HG03521 (cell line): ENCODE results near the gene KAZN.

Experiments
- ATAC-seq: cut with Tn5 transposase; IDR thresholded peaks from one replicate; pipeline ENCODE4 v1.9.1; 2021; ENCODE audit warnings: mild to moderate bottlenecking, moderate library complexity; ENCODE audit not compliant: unreplicated experiment

KAZN gene

GRCh38 chr1:14612256-14612655 is 13.8 kb downstream of the KAZN start:
- no peak for ATAC-seq

- ATAC-seq = no peak
These were observed 15.4 kb downstream of the KAZN start for GRCh38 chr1:14613926-14614325.

DNA sequence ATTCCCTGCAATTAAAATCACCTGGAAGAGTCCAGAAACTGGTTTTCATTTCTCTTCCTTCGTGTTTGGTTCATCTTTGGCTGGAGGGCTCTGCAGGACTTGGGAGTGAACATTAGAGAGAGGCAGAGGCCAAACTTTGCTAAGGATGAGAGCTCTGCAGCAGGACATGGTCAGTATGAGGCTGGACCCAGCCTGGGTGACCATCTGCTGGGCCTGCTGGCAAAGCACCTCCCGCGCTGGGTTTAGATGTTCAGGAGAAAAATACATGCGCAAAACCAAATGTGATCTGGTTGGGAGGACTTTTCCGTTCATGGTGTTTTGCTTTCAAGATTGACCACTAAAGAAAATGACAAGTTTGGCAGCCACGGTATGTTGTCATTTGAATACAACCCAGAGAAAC is 15.9 kb downstream of the KAZN start:
- no peak for ATAC-seq

GRCh38 chr1:14615549-14616218 is 17.2 kb downstream of the KAZN start:
- no peak for ATAC-seq

DNA sequence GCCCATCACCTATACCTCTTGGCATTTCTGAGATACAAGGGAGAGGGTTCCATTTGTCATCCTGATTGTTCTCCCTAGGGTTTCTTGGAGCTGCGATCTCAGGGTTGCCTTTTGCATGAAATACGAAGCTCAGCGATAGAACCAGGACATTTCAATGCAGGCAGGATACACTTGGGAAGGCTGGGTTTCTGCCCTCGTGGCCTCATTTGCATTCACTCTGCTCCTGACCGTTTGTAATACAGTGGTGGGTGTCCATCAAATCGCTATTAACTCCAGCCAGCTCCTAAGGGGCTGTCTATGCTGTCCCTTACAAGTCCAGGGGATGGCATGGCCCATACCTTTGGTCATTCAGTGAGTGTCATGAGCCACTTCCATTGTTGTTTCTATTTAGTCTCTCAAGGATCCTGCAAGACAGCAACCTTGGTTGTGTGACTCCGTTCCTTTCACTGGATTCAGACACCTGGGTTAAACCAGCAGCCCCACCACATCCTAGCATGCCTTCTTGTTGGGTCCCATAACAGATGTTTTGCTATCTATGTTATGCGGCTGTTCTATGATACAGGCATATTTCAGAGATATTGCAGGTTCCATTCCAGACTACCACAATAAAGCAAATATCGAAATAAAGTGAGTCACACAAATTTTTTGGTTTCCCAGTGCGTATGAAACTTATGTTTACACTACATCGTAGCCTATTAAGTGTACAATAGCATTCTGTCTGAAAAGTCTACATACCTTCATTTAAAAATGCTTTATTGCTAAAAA is 18.3 kb downstream of the KAZN start:
- no peak for ATAC-seq

- ATAC-seq = no peak
These were observed 19.3 kb downstream of the KAZN start for GRCh38 chr1:14617791-14618190.

GRCh38 chr1:14620941-14621340 is 22.5 kb downstream of the KAZN start:
- no peak for ATAC-seq

DNA sequence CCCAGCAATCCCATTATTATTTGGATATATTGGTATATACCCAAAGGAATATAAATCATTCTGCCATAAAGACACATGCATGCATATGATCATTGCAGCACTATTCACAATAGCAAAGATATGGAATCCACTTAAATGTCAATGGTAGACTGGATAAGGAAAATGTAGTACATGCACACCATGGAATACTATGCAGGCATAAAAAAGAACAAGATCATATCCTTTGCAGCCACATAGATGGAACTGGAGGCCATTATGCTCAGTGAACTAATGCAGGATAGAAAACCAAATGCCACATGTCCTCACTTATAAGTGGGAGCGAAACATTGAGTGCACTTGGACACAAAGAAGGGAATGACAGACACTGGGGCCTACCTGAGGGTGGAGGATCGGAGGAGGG is 24.6 kb downstream of the KAZN start:
- ATAC-seq = no peak

- ATAC-seq = no peak
These were observed 26.5 kb downstream of the KAZN start for GRCh38 chr1:14624941-14625340.

GRCh38 chr1:14625572-14625971 is 27.1 kb downstream of the KAZN start:
- no peak for ATAC-seq

GRCh38 chr1:14625996-14626395 is 27.5 kb downstream of the KAZN start:
- ATAC-seq = no peak

DNA sequence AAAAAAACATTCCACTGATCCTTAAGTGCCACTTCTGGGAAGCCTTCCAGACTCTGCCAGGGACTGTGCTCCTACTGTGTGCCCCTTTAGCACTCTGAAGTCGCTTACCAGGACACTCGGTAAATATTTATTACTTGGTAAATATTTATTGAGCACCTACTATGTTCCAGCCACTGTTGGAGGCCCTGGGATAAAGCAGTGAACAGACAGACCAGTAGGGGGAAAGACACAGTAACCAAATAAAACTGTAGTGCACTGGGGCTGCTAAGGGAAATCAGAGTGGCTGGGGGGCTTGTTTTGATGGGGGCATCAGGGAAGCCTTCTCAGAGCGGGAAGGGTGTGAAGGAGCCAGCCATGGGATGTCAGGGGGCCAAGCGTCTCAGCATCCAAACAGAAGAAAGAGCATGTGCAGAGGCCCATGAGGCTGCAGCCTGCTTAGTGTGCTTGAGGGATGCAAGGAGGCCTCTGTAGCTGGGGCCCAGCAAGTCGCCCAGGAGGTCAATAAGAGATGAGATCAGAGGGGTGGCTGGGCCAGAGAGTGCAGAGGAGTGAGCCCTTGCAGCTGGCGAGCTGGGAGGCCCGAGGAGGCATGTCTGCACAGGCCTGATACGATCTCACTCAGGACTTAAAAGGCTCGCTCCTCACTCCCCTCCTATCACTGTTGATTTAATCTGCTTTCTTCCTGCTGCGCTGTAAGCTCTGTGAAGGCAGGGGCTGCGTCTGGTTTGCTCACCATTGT is 28.6 kb downstream of the KAZN start:
- no peak for ATAC-seq

DNA sequence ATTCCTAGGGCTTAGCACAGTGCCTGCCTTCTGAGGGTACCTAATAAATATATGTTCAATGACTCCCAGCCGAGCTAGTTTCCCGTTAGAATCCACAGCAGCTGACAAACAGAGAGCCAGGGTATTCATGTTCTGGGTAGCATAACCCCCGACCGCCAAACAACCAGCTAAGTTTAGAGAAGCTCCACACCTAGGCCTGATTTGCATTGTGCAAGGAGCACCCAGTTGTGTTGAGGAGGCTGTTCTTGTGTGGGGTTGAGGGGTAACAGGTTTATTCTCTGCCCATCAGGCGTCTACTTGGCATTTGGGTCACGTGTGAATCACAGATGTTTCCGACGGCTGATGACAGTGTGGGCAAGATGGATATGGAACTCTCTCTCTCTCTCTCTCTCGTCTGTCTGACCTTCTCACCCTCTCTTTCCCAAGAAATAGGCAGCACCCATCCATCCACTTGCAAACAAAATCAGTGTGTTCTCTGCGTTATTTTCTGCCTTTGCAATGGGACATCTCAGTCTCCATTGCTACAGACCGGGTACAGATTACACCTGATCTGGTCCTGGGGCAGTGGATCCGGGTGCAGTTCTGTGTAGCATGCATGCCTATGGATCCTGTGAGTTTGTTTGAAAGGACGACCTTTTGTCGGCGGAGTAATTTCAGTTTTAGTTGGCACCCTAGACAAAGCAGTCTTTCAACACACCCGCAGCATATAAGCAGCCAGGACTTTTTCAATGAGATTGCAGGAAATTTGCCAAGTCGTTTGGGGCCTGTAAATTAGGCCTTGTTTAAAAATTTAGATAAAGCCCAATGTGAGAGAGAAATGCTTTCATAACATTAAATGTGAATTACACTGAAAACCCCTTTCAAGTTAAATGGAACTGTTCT is 29.4 kb downstream of the KAZN start:
- no peak for ATAC-seq

DNA sequence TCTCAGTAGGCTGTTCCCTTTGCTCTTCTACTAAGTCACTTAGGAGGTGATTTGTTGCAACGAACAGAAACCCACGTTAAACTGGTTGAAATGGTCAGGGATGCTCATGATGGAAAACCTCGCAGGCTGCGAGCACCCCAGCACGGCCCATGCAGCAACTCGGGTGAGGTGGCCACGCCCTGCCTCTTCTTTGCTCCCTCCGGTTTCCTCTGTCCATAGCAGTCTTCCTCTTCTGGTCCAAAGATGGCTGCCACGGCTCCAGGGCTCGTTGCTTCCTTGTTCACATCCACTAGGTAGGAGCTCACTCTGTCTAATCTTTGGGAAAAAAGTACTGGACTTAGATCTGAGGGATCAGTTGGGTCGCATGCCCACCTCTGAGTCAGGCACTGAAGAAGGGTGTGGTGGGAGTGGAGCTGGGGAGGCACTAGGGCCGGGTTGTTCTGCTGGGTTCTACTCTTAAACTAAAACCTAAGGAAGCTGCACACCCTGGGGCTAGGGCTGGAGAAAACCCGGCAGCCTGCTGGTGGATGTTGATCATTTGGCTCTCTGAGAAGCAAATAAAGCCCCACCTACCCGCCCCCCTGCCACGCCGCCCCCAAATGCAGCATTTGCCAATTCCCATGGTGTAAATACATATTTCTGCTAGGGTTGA is 31.0 kb downstream of the KAZN start:
- no peak for ATAC-seq

- ATAC-seq = no peak
These were observed 32.5 kb downstream of the KAZN start for GRCh38 chr1:14630986-14631385.

DNA sequence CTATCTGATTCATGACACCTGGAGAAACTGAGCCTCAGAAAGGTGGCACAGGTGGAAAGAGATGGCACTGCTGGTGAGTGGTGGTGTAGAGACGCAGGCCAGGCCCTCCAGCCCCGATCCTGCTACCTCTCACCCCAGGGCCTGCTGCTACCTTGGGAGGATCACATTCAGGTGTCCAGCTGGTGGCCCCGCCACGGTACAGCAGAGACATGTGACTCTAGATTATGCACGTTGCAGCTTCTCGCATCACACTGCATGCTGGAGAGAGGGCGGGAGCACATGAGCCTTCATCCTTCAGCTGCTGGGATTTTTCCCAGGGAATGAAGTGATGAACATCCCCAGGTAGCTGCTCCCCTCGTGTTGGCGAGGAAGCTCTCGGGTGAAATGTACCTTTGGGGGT is 32.9 kb downstream of the KAZN start:
- ATAC-seq = no peak

DNA sequence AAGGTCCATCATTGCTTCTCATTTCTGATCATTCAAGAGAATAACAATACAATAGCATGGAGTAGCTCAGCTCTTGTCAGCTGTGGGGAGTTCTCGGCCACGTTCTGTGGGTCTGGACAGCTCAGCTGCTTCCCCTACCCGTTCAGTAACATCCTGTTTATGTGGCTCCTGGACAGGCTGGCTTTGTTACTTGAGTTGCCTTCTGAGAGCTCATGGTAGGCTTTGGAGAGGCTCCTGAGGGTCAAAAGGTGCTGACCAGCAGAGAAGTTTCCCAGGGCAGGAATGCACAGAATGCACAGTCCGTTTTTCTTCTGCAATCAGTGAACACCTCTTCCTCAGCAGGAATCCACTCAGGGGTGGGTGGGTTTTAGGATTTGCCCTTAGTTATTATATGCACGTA is 36.0 kb downstream of the KAZN start:
- ATAC-seq = no peak

- ATAC-seq = no peak
These were observed 36.9 kb downstream of the KAZN start for GRCh38 chr1:14635421-14635820.

GRCh38 chr1:14636897-14637632 is 38.6 kb downstream of the KAZN start:
- ATAC-seq = no peak
